Measurements from ENCODE around the gene RAB1B.

DNA sequence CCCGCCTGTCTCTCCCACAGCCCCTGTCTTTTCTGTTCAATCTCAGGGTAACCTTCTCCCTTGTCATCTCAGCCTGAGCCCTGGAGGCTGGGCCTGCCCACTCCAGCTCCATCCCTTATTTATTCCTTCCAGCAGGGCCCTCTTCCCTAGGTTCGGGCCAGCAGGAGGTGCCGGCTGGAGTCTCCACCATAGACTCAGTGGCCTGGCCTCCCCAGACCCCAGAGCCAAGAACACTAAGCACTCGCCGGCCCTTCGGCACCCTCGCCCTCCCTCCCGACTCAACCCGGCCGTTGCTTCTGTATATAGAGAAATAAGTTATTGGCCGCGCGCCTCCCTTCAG is 1.4 kb upstream of the RAB1B start:
- TF ChIP-seq POLR2A (IDR thresholded peaks at IDR 0.05): no peak
- no peak for TF ChIP-seq CTCF (IDR thresholded peaks at IDR 0.05)
- TF ChIP-seq POLR2AphosphoS5 (IDR thresholded peaks at IDR 0.05; ENCODE audit: insufficient read depth in 1 of 2, low read depth in 1 of 2): no peak

Measured in vagina (tissue), 2 donors.